ENCODE data around the gene GPR18. TPM values are rescaled to one million over a fixed set of nuclear protein-coding genes. Genes with fewer than 3 reads are reported as not detected.

Gene GPR18
- total and polyA plus RNA-seq, 3 donors from 2014 or later: 8.5 to 18.0 (median 16.6) TPM

DNA sequence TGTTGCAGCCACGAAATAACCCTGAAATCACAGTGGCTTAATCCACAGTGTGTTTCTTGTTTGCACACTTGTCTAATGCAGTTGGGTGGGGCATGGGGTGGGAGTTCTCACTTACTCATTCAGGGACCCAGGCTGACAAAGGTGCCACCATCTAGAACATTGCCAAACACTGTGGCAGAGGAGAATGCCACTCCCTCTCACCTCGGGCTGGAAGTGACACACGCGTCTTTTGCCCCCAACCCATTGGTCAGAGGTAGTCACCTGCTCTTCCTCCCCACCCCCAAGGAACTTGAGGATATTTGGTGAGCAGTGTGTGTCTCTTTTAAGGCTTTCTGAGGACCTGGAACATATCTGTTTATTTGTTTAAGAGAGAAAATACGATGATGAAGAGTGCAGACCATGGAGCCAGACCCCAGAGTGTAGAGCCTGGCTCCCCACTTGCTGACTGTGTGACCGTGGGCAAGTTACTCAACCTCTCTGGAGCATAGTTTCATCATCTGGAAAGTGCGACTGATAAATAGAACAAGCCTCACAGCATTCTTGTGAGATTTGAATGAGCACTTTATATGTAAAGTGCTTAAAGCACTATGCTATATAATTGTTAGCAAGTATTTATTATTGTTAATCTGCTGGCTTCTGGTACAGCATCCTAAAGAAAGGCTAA is 31.6 kb upstream of the GPR18 start:
- no peaks in the 10 kb centered on the region for H3K36me3 ChIP-seq (ENCODE audit: low read depth, missing control alignments)
- TF ChIP-seq POLR2A (IDR thresholded peaks at IDR 0.05): no peak
- TF ChIP-seq CTCF (IDR thresholded peaks at IDR 0.05): no peak
- H3K27me3 ChIP-seq: no peaks in the 10 kb centered on the region
- intact Hi-C loops (cut with DNase I; ENCODE audit: low total_unique reads): no loop called here
- peaks cover 45% of the 10 kb centered on the region for H3K4me1 ChIP-seq
- H3K4me3 ChIP-seq: no peak overlapping the region
- no peak for DNase-seq
- peak overlapping the region in 1 of 2 donors; percentile 62 for H3K27ac ChIP-seq
- H3K9me3 ChIP-seq: no peaks in the 10 kb centered on the region
- WGBS, 2 donors: 87 to 91% methylated on average over 7 of the region's 7 CpGs

- H3K4me3 ChIP-seq: no peak overlapping the region
- 85 to 91% methylated on average over 2 of the region's 2 CpGs for WGBS, 2 donors
- no peak for DNase-seq
- intact Hi-C loops (cut with DNase I; ENCODE audit: low total_unique reads): no loop called here
- H3K36me3 ChIP-seq (ENCODE audit: low read depth, missing control alignments): no peaks in the 10 kb centered on the region
- H3K4me1 ChIP-seq: peaks cover 48% of the 10 kb centered on the region
- H3K27ac ChIP-seq: peak overlapping the region in 1 of 2 donors; percentile 62
- no peak for TF ChIP-seq POLR2A (IDR thresholded peaks at IDR 0.05)
- TF ChIP-seq CTCF (IDR thresholded peaks at IDR 0.05): no peak
- no peaks in the 10 kb centered on the region for H3K9me3 ChIP-seq
- H3K27me3 ChIP-seq: no peaks in the 10 kb centered on the region
Measured at GRCh38 chr13:99289271-99289670, 31.1 kb upstream of the GPR18 start.

DNA sequence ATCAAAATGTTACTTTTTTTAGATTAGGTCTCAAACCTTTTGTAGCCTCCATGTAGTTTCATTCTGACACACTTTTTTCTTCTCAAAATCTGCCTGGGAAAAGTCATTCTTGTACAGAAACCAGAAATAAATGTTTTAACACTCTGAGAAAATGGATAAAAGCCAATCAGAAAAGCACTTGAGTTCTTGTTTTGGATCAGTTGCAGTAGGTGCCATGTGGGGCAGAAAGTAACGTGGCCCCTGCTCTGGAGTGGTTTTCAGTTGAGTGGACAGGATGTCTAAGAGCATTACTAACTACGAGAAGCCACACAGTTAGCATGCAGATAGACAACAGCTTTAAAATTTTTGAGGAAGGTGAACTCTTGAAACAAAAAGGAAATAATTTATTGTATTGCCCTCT is 29.9 kb upstream of the GPR18 start:
- TF ChIP-seq CTCF (IDR thresholded peaks at IDR 0.05): no peak
- intact Hi-C loops (cut with DNase I; ENCODE audit: low total_unique reads): no loop called here
- WGBS, 2 donors: 59 to 61% methylated on average over 2 of the region's 2 CpGs
- H3K9me3 ChIP-seq: no peaks in the 10 kb centered on the region
- no peaks in the 10 kb centered on the region for H3K36me3 ChIP-seq (ENCODE audit: low read depth, missing control alignments)
- DNase-seq: no peak
- no peaks in the 10 kb centered on the region for H3K27me3 ChIP-seq
- peaks cover 55% of the 10 kb centered on the region for H3K4me1 ChIP-seq
- H3K4me3 ChIP-seq: no peak overlapping the region
- H3K27ac ChIP-seq: peak overlapping the region; percentile 29 to 62

DNA sequence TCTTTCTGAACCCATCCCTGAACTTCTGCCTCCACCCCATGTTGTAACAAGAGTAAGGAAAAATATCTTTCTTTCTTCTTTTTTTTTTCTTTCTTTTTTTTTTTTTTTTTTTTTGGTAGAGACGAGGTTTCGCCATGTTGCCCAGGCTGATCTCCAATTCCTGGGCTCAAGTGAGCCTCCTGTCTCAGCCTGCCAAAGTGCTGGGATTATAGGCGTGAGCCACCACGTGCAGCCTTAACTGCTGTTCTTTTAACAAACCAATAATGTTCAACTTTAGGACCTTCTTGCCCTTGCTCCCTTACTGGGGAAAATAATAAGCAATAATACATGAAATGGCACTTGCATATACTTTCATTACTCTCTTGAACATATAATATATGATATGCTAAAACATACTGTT is 29.4 kb upstream of the GPR18 start:
- intact Hi-C loops (cut with DNase I; ENCODE audit: low total_unique reads): no loop called here
- WGBS, 2 donors: 32 to 76% methylated on average over 4 of the region's 4 CpGs
- no peaks in the 10 kb centered on the region for H3K27me3 ChIP-seq
- H3K36me3 ChIP-seq (ENCODE audit: low read depth, missing control alignments): no peaks in the 10 kb centered on the region
- DNase-seq: peak; percentile 65
- H3K27ac ChIP-seq: peak overlapping the region; percentile 29 to 39
- no peak for TF ChIP-seq CTCF (IDR thresholded peaks at IDR 0.05)
- TF ChIP-seq POLR2A (IDR thresholded peaks at IDR 0.05): no peak
- peaks cover 59% of the 10 kb centered on the region for H3K4me1 ChIP-seq
- no peaks in the 10 kb centered on the region for H3K9me3 ChIP-seq
- H3K4me3 ChIP-seq: no peak overlapping the region
